Measurements from ENCODE around the gene MPL. TPM values are rescaled to one million over a fixed set of nuclear protein-coding genes. Genes with fewer than 3 reads are reported as not detected.

Gene MPL
- total and polyA plus RNA-seq, 2 of the 13 experiments (the other 11 are each of a cell fraction or from before 2014, with no cell fraction given) = not detected

- no peak for TF ChIP-seq TCF12 (IDR thresholded peaks at IDR 0.05)
- TF ChIP-seq TCF12 (CRISPR knock-in tag; IDR thresholded peaks at IDR 0.05) = peak; percentile 62; the same call in 1 of the 2 replicates
- no peak for TF ChIP-seq ZNF205 (CRISPR knock-in tag; IDR thresholded peaks at IDR 0.05)
- TF ChIP-seq HOXA3 (CRISPR knock-in tag; IDR thresholded peaks at IDR 0.05) = no peak; the same call in none of the 2 replicates
- no peak for TF ChIP-seq ZNF660 (CRISPR knock-in tag; IDR thresholded peaks at IDR 0.05; ENCODE audit: borderline replicate concordance, low read depth)
- TF ChIP-seq ZNF678 (CRISPR knock-in tag; IDR thresholded peaks at IDR 0.05) = 0 out of 2 replicates have a peak, but pooled peaks have one; percentile 81
- no peak for TF ChIP-seq ZNF513 (CRISPR knock-in tag; conservative IDR thresholded peaks at IDR 0.05)
- no peak for TF ChIP-seq HIVEP1 (CRISPR knock-in tag; IDR thresholded peaks at IDR 0.05)
- peak; percentile 46; the same call in 1 of the 2 replicates for TF ChIP-seq ZNF629 (CRISPR knock-in tag; conservative IDR thresholded peaks at IDR 0.05)
- peak; percentile 84 for TF ChIP-seq KLF12 (CRISPR knock-in tag; IDR thresholded peaks at IDR 0.05; ENCODE audit: borderline replicate concordance)
- no peak for TF ChIP-seq NFE2 (CRISPR knock-in tag; IDR thresholded peaks at IDR 0.05)
- TF ChIP-seq ATF4 (CRISPR knock-in tag; IDR thresholded peaks at IDR 0.05) = peak in 1 of 2 experiments; percentile 53; a peak in 1 of 4 replicates
- no peak; the same call in 1 of the 2 replicates for TF ChIP-seq ZNF101 (CRISPR knock-in tag; IDR thresholded peaks at IDR 0.05; ENCODE audit: borderline replicate concordance, low read depth)
- no peak for TF ChIP-seq NFIB (CRISPR knock-in tag; IDR thresholded peaks at IDR 0.05; ENCODE audit: borderline replicate concordance)
- TF ChIP-seq ZBTB1 (CRISPR knock-in tag; IDR thresholded peaks at IDR 0.05; ENCODE audit: borderline replicate concordance) = no peak
- TF ChIP-seq RBFOX2 (IDR thresholded peaks at IDR 0.05; ENCODE audit: low read depth, low read length) = peak; percentile 91
- TF ChIP-seq ZNF652 (CRISPR knock-in tag; IDR thresholded peaks at IDR 0.05; ENCODE audit: borderline replicate concordance, low read depth) = no peak
- TF ChIP-seq ZNF337 (CRISPR knock-in tag; IDR thresholded peaks at IDR 0.05; ENCODE audit: borderline replicate concordance, low read depth) = peak; percentile 95; the same call in 1 of the 2 replicates
- TF ChIP-seq ZNF326 (CRISPR knock-in tag; IDR thresholded peaks at IDR 0.05; ENCODE audit: borderline replicate concordance) = no peak
- no peak for TF ChIP-seq ZHX1 (CRISPR knock-in tag; IDR thresholded peaks at IDR 0.05; ENCODE audit: low read depth)
- peak; percentile 60 for TF ChIP-seq HOXA5 (CRISPR knock-in tag; IDR thresholded peaks at IDR 0.05)
- peak; percentile 91; the same call in 1 of the 2 replicates for TF ChIP-seq ZNF343 (CRISPR knock-in tag; IDR thresholded peaks at IDR 0.05)
- TF ChIP-seq ZNF431 (CRISPR knock-in tag; IDR thresholded peaks at IDR 0.05; ENCODE audit: borderline replicate concordance, low read depth) = peak; percentile 28; the same call in 1 of the 2 replicates
- no peak for TF ChIP-seq ZNF773 (CRISPR knock-in tag; IDR thresholded peaks at IDR 0.05; ENCODE audit: borderline replicate concordance)
- TF ChIP-seq TEAD2 (CRISPR knock-in tag; IDR thresholded peaks at IDR 0.05) = no peak
Observed at GRCh38 chr1:43348809-43349593, 11.4 kb downstream of the MPL start (continued).

All from HepG2 (cell line).